ENCODE data around the gene PIK3R4. TPM values are rescaled to one million over a fixed set of nuclear protein-coding genes. Genes with fewer than 3 reads are reported as not detected.

PIK3R4 gene
- total RNA-seq (2021) (31.9 and 32.5 TPM in 2 replicates), Bru-seq, nascent RNA (percentile 83 among the genes with signal in this experiment), BruChase-seq, experiment 1, labeled RNA remaining after a 2-hour chase (percentile 79 among the genes with signal in this experiment), BruChase-seq, experiment 2, labeled RNA remaining after a 6-hour chase (percentile 72 among the genes with signal in this experiment)
- long read RNA-seq, full-length matches to known transcripts = 21 of 29 reads
- long read RNA-seq, partial matches to known transcripts = 4 of 29 reads
- long read RNA-seq, other reads (novel, unspliced or antisense) = 4 of 29 reads

- peak; percentile 99 for DNase-seq (ENCODE audit: low spot score)
- Histone ChIP-seq H3K9me3 (ENCODE audit: low read depth, low read length, poor library complexity, severe bottlenecking) (no peaks in the 10 kb centered on the region), H3K4me1 (ENCODE audit: insufficient read depth, low read length, poor library complexity, severe bottlenecking) (peaks cover 13% of the 10 kb centered on the region), H3K27me3 (replicated peaks; ENCODE audit: insufficient read depth, low read depth, low read length, poor library complexity) (no peaks in the 10 kb centered on the region), H3K4me3 (ENCODE audit: low read depth, low read length, poor library complexity, severe bottlenecking) (peak within 1 kb of the TSS; percentile 74), H3K36me3 (ENCODE audit: insufficient read depth, low read length, poor library complexity, severe bottlenecking) (peaks cover 7% of the 10 kb centered on the region), H3K27ac (ENCODE audit: low read depth, low read length, poor library complexity, severe bottlenecking) (peak within 1 kb of the TSS; percentile 89)
- no peak for TF ChIP-seq EZH2 (IDR thresholded peaks at IDR 0.05; ENCODE audit: borderline replicate concordance, low read depth, low read length, poor library complexity, severe bottlenecking)
- ChIA-PET CTCF (interaction anchor here (0.6 kb wide), 1 partner anchor 13 kb away, joined by 3 read pairs; no protein-coding TSS in a partner anchor), POLR2A (ENCODE audit: low non-redundant PET) (no interaction called here)
- TSS peak; percentile 61 for BruUV-seq (replicated peaks)
- intact Hi-C loops (cut with micrococcal nuclease; ENCODE audit: unreplicated experiment) = no loop called here
These were observed at the start of gene PIK3R4 for GRCh38 chr3:130746246-130747039. Gene PIK3R4, minus strand, starts transcription at chr3:130746829. Its CDS starts 1,611 bp downstream, at chr3:130745218.

- TF ChIP-seq EZH2 (IDR thresholded peaks at IDR 0.05; ENCODE audit: borderline replicate concordance, low read depth, low read length, poor library complexity, severe bottlenecking) (no peak), CTCF (conservative IDR thresholded peaks at IDR 0.05; ENCODE audit: low read depth, low read length) (no peak)
These were observed 48.8 kb upstream of the PIK3R4 start for GRCh38 chr3:130795396-130795795.

GRCh38 chr3:130792246-130792645 is 45.6 kb upstream of the PIK3R4 start:
- H3K27ac ChIP-seq (ENCODE audit: low read depth, low read length, poor library complexity, severe bottlenecking) = no peak overlapping the region
- H3K4me1 ChIP-seq (ENCODE audit: insufficient read depth, low read length, poor library complexity, severe bottlenecking) = peaks cover 10% of the 10 kb centered on the region
- no peaks in the 10 kb centered on the region for H3K27me3 ChIP-seq (replicated peaks; ENCODE audit: insufficient read depth, low read depth, low read length, poor library complexity)
- intact Hi-C loops (cut with micrococcal nuclease; ENCODE audit: unreplicated experiment) = no loop called here
- no peak for TF ChIP-seq EZH2 (IDR thresholded peaks at IDR 0.05; ENCODE audit: borderline replicate concordance, low read depth, low read length, poor library complexity, severe bottlenecking)
- TF ChIP-seq CTCF (conservative IDR thresholded peaks at IDR 0.05; ENCODE audit: low read depth, low read length) = no peak
- no peaks in the 10 kb centered on the region for H3K9me3 ChIP-seq (ENCODE audit: low read depth, low read length, poor library complexity, severe bottlenecking)
- POLR2A ChIA-PET (ENCODE audit: low non-redundant PET) = no interaction called here
- H3K36me3 ChIP-seq (ENCODE audit: insufficient read depth, low read length, poor library complexity, severe bottlenecking) = no peaks in the 10 kb centered on the region
- CTCF ChIA-PET = no interaction called here
- DNase-seq (ENCODE audit: low spot score) = no peak
- no TSS peak for BruUV-seq (replicated peaks)
- no peak overlapping the region for H3K4me3 ChIP-seq (ENCODE audit: low read depth, low read length, poor library complexity, severe bottlenecking)

More at GRCh38 chr3:130795396-130795795, 48.8 kb upstream of the PIK3R4 start:
- H3K4me1 ChIP-seq (ENCODE audit: insufficient read depth, low read length, poor library complexity, severe bottlenecking) = peaks cover 10% of the 10 kb centered on the region
- DNase-seq (ENCODE audit: low spot score) = no peak
- no TSS peak for BruUV-seq (replicated peaks)
- H3K9me3 ChIP-seq (ENCODE audit: low read depth, low read length, poor library complexity, severe bottlenecking) = no peaks in the 10 kb centered on the region
- no peaks in the 10 kb centered on the region for H3K36me3 ChIP-seq (ENCODE audit: insufficient read depth, low read length, poor library complexity, severe bottlenecking)
- CTCF ChIA-PET = no interaction called here
- no peak overlapping the region for H3K27ac ChIP-seq (ENCODE audit: low read depth, low read length, poor library complexity, severe bottlenecking)
- no peak overlapping the region for H3K4me3 ChIP-seq (ENCODE audit: low read depth, low read length, poor library complexity, severe bottlenecking)
- intact Hi-C loops (cut with micrococcal nuclease; ENCODE audit: unreplicated experiment) = no loop called here
- H3K27me3 ChIP-seq (replicated peaks; ENCODE audit: insufficient read depth, low read depth, low read length, poor library complexity) = peaks cover under 1% of the 10 kb centered on the region
- POLR2A ChIA-PET (ENCODE audit: low non-redundant PET) = no interaction called here
